ENCODE results near the gene KATNBL1. TPM values are rescaled to one million over a fixed set of nuclear protein-coding genes. Genes with fewer than 3 reads are reported as not detected.

Gene KATNBL1
- total and polyA plus RNA-seq, 2 experiments from 2014 or later = 68.2 to 96.1 TPM

DNA sequence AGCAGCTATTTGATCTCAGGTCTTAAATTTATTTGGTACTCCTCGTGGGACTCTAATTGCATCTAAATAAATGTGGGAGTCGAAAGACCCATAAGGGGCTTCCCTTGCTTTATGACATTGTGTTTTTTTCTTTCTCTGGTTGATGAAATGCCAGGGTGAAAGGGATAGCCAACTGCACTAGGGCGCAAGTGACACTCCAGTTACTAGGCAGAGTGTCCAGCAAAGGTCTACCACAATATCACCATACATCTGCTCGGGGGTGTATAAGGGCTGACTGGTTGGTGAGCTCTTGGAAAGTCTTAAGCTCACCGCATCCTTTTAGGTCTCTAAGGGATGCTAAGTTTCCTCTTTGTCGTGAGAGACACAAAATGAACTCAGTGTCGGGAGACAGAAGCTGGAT lies 54.0 kb downstream of the KATNBL1 start:
- Mint-ChIP-seq H3K4me1 (no peaks in the 10 kb centered on the region), H3K27ac (no peak overlapping the region), H3K9me3 (peaks cover 55% of the 10 kb centered on the region), H3K36me3 (ENCODE audit: low read depth) (peaks cover 90% of the 10 kb centered on the region), H3K27me3 (ENCODE audit: insufficient read depth, low read depth, poor library complexity) (peaks cover 3% of the 10 kb centered on the region), H3K4me3 (no peak overlapping the region)
- no peaks in the 10 kb centered on the region; the same call in none of the 2 replicates for H3K9me2 ChIP-seq (ENCODE audit: insufficient read depth)
- no peaks in the 10 kb centered on the region for H3K79me2 ChIP-seq (replicated peaks; ENCODE audit: insufficient read depth)
- H3K4me1 ChIP-seq (ENCODE audit: insufficient read depth) = no peaks in the 10 kb centered on the region
- no peak overlapping the region for H3K4me2 ChIP-seq
- H3F3A ChIP-seq (replicated peaks; ENCODE audit: low read depth) = no peaks in the 10 kb centered on the region
- H3K27me3 ChIP-seq (ENCODE audit: insufficient read depth) = no peaks in the 10 kb centered on the region
- no peak for ATAC-seq
- H3K36me3 ChIP-seq (ENCODE audit: insufficient read depth) = peaks cover 21% of the 10 kb centered on the region
- H3K4me3 ChIP-seq = no peak overlapping the region
- H4K20me1 ChIP-seq (replicated peaks; ENCODE audit: insufficient read depth) = no peaks in the 10 kb centered on the region
- no peak overlapping the region for H3K27ac ChIP-seq (ENCODE audit: low read depth)
- no peak overlapping the region for H2AFZ ChIP-seq
- no peak for DNase-seq (ENCODE audit: low spot score)
- TF ChIP-seq NANOG (IDR thresholded peaks at IDR 0.05; ENCODE audit: borderline replicate concordance) = no peak
- no peak for TF ChIP-seq EZH2phosphoT487 (IDR thresholded peaks at IDR 0.05; ENCODE audit: unreplicated experiment)
- TF ChIP-seq, protein P1, sequence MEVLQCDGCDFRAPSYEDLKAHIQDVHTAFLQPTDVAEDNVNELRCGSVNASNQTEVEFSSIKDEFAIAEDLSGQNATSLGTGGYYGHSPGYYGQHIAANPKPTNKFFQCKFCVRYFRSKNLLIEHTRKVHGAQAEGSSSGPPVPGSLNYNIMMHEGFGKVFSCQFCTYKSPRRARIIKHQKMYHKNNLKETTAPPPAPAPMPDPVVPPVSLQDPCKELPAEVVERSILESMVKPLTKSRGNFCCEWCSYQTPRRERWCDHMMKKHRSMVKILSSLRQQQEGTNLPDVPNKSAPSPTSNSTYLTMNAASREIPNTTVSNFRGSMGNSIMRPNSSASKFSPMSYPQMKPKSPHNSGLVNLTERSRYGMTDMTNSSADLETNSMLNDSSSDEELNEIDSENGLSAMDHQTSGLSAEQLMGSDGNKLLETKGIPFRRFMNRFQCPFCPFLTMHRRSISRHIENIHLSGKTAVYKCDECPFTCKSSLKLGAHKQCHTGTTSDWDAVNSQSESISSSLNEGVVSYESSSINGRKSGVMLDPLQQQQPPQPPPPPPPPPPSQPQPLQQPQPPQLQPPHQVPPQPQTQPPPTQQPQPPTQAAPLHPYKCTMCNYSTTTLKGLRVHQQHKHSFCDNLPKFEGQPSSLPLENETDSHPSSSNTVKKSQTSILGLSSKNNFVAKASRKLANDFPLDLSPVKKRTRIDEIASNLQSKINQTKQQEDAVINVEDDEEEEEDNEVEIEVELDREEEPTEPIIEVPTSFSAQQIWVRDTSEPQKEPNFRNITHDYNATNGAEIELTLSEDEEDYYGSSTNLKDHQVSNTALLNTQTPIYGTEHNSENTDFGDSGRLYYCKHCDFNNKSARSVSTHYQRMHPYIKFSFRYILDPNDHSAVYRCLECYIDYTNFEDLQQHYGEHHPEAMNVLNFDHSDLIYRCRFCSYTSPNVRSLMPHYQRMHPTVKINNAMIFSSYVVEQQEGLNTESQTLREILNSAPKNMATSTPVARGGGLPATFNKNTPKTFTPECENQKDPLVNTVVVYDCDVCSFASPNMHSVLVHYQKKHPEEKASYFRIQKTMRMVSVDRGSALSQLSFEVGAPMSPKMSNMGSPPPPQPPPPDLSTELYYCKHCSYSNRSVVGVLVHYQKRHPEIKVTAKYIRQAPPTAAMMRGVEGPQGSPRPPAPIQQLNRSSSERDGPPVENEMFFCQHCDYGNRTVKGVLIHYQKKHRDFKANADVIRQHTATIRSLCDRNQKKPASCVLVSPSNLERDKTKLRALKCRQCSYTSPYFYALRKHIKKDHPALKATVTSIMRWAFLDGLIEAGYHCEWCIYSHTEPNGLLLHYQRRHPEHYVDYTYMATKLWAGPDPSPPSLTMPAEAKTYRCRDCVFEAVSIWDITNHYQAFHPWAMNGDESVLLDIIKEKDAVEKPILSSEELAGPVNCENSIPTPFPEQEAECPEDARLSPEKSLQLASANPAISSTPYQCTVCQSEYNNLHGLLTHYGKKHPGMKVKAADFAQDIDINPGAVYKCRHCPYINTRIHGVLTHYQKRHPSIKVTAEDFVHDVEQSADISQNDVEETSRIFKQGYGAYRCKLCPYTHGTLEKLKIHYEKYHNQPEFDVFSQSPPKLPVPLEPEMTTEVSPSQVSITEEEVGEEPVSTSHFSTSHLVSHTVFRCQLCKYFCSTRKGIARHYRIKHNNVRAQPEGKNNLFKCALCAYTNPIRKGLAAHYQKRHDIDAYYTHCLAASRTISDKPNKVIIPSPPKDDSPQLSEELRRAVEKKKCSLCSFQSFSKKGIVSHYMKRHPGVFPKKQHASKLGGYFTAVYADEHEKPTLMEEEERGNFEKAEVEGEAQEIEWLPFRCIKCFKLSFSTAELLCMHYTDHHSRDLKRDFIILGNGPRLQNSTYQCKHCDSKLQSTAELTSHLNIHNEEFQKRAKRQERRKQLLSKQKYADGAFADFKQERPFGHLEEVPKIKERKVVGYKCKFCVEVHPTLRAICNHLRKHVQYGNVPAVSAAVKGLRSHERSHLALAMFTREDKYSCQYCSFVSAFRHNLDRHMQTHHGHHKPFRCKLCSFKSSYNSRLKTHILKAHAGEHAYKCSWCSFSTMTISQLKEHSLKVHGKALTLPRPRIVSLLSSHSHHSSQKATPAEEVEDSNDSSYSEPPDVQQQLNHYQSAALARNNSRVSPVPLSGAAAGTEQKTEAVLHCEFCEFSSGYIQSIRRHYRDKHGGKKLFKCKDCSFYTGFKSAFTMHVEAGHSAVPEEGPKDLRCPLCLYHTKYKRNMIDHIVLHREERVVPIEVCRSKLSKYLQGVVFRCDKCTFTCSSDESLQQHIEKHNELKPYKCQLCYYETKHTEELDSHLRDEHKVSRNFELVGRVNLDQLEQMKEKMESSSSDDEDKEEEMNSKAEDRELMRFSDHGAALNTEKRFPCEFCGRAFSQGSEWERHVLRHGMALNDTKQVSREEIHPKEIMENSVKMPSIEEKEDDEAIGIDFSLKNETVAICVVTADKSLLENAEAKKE (CRISPR knock-in tag; IDR thresholded peaks at IDR 0.05) = no peak
- no peak for TF ChIP-seq CREB1 (CRISPR knock-in tag; IDR thresholded peaks at IDR 0.05; ENCODE audit: low read depth)
- no peak for TF ChIP-seq STAT1 (IDR thresholded peaks at IDR 0.05; ENCODE audit: unreplicated experiment)
- TF ChIP-seq ZNF331 (CRISPR knock-in tag; IDR thresholded peaks at IDR 0.05; ENCODE audit: low read depth) = no peak
- TF ChIP-seq ZNF114 (CRISPR knock-in tag; IDR thresholded peaks at IDR 0.05) = no peak
- TF ChIP-seq, protein P2, sequence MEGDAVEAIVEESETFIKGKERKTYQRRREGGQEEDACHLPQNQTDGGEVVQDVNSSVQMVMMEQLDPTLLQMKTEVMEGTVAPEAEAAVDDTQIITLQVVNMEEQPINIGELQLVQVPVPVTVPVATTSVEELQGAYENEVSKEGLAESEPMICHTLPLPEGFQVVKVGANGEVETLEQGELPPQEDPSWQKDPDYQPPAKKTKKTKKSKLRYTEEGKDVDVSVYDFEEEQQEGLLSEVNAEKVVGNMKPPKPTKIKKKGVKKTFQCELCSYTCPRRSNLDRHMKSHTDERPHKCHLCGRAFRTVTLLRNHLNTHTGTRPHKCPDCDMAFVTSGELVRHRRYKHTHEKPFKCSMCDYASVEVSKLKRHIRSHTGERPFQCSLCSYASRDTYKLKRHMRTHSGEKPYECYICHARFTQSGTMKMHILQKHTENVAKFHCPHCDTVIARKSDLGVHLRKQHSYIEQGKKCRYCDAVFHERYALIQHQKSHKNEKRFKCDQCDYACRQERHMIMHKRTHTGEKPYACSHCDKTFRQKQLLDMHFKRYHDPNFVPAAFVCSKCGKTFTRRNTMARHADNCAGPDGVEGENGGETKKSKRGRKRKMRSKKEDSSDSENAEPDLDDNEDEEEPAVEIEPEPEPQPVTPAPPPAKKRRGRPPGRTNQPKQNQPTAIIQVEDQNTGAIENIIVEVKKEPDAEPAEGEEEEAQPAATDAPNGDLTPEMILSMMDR (conservative IDR thresholded peaks at IDR 0.05; ENCODE audit: low read depth in 2 of 2) = no peak
- TF ChIP-seq, protein P3, sequence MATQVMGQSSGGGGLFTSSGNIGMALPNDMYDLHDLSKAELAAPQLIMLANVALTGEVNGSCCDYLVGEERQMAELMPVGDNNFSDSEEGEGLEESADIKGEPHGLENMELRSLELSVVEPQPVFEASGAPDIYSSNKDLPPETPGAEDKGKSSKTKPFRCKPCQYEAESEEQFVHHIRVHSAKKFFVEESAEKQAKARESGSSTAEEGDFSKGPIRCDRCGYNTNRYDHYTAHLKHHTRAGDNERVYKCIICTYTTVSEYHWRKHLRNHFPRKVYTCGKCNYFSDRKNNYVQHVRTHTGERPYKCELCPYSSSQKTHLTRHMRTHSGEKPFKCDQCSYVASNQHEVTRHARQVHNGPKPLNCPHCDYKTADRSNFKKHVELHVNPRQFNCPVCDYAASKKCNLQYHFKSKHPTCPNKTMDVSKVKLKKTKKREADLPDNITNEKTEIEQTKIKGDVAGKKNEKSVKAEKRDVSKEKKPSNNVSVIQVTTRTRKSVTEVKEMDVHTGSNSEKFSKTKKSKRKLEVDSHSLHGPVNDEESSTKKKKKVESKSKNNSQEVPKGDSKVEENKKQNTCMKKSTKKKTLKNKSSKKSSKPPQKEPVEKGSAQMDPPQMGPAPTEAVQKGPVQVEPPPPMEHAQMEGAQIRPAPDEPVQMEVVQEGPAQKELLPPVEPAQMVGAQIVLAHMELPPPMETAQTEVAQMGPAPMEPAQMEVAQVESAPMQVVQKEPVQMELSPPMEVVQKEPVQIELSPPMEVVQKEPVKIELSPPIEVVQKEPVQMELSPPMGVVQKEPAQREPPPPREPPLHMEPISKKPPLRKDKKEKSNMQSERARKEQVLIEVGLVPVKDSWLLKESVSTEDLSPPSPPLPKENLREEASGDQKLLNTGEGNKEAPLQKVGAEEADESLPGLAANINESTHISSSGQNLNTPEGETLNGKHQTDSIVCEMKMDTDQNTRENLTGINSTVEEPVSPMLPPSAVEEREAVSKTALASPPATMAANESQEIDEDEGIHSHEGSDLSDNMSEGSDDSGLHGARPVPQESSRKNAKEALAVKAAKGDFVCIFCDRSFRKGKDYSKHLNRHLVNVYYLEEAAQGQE (IDR thresholded peaks at IDR 0.05; ENCODE audit: unreplicated experiment) = no peak
- TF ChIP-seq JUNB (IDR thresholded peaks at IDR 0.05; ENCODE audit: unreplicated experiment) = no peak
- no peak for TF ChIP-seq POLR2AphosphoS5 (IDR thresholded peaks at IDR 0.05; ENCODE audit: low read depth)
- TF ChIP-seq EZH2 (IDR thresholded peaks at IDR 0.05; ENCODE audit: low read depth, unreplicated experiment) = no peak
